Neural cell (in vitro differentiated cells): ENCODE data around the gene TBL1X.

Experiments used
- RAD21 ChIP-seq: fragments of 450-650 bp; conservative IDR thresholded peaks from 2 replicates; pipeline ENCODE4 v1.6.1; 2014; ENCODE audit warnings: antibody characterized with exemption, mild to moderate bottlenecking, moderate library complexity
- TF ChIP-seq, protein P1 (sequence below): fragments of 450-650 bp; IDR thresholded peaks from 2 replicates; pipeline ENCODE4 v1.5.1; 2014; ENCODE audit warnings: antibody characterized with exemption, mild to moderate bottlenecking, moderate library complexity; ENCODE audit not compliant: poor library complexity, severe bottlenecking

DNA sequence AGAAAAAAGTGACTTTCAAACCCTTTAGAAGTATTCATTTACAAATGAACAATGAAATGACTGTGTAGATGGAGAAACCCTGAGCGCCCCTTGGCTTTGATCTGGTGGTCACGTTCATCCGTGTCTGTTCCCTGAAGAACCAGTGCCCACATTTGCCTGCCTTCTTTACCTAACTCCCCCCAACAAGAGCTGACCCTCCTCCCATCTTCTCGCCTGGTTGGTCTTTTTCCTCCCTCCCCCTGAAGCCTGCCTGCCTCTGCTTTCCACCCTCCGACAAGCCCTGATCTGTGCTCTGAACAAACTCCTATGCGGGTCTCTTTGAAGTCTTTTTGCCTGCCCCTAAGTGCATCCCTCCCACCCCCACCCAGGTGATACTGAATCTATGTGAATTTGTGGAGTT, 18.5 kb downstream of the TBL1X start:
- TF ChIP-seq, protein P1, sequence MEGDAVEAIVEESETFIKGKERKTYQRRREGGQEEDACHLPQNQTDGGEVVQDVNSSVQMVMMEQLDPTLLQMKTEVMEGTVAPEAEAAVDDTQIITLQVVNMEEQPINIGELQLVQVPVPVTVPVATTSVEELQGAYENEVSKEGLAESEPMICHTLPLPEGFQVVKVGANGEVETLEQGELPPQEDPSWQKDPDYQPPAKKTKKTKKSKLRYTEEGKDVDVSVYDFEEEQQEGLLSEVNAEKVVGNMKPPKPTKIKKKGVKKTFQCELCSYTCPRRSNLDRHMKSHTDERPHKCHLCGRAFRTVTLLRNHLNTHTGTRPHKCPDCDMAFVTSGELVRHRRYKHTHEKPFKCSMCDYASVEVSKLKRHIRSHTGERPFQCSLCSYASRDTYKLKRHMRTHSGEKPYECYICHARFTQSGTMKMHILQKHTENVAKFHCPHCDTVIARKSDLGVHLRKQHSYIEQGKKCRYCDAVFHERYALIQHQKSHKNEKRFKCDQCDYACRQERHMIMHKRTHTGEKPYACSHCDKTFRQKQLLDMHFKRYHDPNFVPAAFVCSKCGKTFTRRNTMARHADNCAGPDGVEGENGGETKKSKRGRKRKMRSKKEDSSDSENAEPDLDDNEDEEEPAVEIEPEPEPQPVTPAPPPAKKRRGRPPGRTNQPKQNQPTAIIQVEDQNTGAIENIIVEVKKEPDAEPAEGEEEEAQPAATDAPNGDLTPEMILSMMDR: no peak
- TF ChIP-seq RAD21: no peak
